Measurements from ENCODE around the gene SERP2.

SERP2 gene

GRCh38 chr13:44400736-44401135, 27.1 kb downstream of the SERP2 start:
- Histone ChIP-seq H3K36me3 (ENCODE audit: control insufficient read depth, insufficient read depth, low read length) (no peaks in the 10 kb centered on the region), H3K27me3 (replicated peaks; ENCODE audit: control insufficient read depth, insufficient read depth, low read length) (no peaks in the 10 kb centered on the region; the same call in 1 of the 2 replicates), H3K4me3 (replicated peaks; ENCODE audit: low read depth, low read length) (no peak overlapping the region)
- TF ChIP-seq CTCF (IDR thresholded peaks at IDR 0.05; ENCODE audit: insufficient read depth, low read length, poor library complexity, severe bottlenecking), result no peak
- DNase-seq (ENCODE audit: extremely low read depth, insufficient read length), result no peak

GRCh38 chr13:44401577-44401976, 28.0 kb downstream of the SERP2 start:
- TF ChIP-seq CTCF (IDR thresholded peaks at IDR 0.05; ENCODE audit: insufficient read depth, low read length, poor library complexity, severe bottlenecking), result no peak
- H3K4me3 ChIP-seq (replicated peaks; ENCODE audit: low read depth, low read length), result no peak overlapping the region
- no peaks in the 10 kb centered on the region; the same call in 1 of the 2 replicates for H3K27me3 ChIP-seq (replicated peaks; ENCODE audit: control insufficient read depth, insufficient read depth, low read length)
- DNase-seq (ENCODE audit: extremely low read depth, insufficient read length), result no peak
- H3K36me3 ChIP-seq (ENCODE audit: control insufficient read depth, insufficient read depth, low read length), result no peaks in the 10 kb centered on the region

DNA sequence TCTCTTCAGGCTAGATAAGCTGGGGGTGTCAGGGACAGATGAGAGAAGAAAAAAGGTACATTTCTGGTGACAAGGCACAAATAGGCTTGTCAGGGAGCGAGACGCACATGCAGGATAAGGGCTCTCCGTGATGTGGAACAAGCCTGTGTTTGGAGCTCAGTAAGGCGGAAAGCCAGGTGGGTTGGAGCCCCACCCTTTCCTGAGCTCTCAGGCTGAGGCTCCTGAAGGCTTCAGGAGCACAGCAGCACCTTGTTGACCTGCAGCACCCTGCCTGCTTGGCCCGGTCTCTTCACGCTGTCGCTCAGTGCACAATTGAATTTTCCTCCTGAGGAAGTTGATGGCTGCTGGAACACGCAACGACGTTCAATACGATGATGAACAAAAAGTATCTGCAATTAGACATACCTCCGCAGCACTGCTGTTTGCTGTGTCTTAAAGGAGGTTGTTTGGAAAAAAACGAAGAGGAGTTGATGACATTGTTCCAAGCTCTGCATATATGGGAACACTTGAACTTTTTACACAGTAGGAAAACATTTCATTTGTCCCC, 29.3 kb downstream of the SERP2 start:
- Histone ChIP-seq H3K27me3 (replicated peaks; ENCODE audit: control insufficient read depth, insufficient read depth, low read length) (no peaks in the 10 kb centered on the region; the same call in 1 of the 2 replicates), H3K36me3 (ENCODE audit: control insufficient read depth, insufficient read depth, low read length) (no peaks in the 10 kb centered on the region), H3K4me3 (replicated peaks; ENCODE audit: low read depth, low read length) (no peak overlapping the region)
- no peak for TF ChIP-seq CTCF (IDR thresholded peaks at IDR 0.05; ENCODE audit: insufficient read depth, low read length, poor library complexity, severe bottlenecking)
- no peak for DNase-seq (ENCODE audit: extremely low read depth, insufficient read length)

- Histone ChIP-seq H3K27me3 (replicated peaks; ENCODE audit: control insufficient read depth, insufficient read depth, low read length) (no peaks in the 10 kb centered on the region; the same call in 1 of the 2 replicates), H3K4me3 (replicated peaks; ENCODE audit: low read depth, low read length) (no peak overlapping the region), H3K36me3 (ENCODE audit: control insufficient read depth, insufficient read depth, low read length) (no peaks in the 10 kb centered on the region)
- no peak for DNase-seq (ENCODE audit: extremely low read depth, insufficient read length)
- TF ChIP-seq CTCF (IDR thresholded peaks at IDR 0.05; ENCODE audit: insufficient read depth, low read length, poor library complexity, severe bottlenecking), result no peak
Observed at GRCh38 chr13:44403461-44404056, 29.9 kb downstream of the SERP2 start.

- H3K36me3 ChIP-seq (ENCODE audit: control insufficient read depth, insufficient read depth, low read length), result no peaks in the 10 kb centered on the region
- no peak overlapping the region for H3K4me3 ChIP-seq (replicated peaks; ENCODE audit: low read depth, low read length)
- H3K27me3 ChIP-seq (replicated peaks; ENCODE audit: control insufficient read depth, insufficient read depth, low read length), result no peaks in the 10 kb centered on the region; the same call in 1 of the 2 replicates
- TF ChIP-seq CTCF (IDR thresholded peaks at IDR 0.05; ENCODE audit: insufficient read depth, low read length, poor library complexity, severe bottlenecking), result no peak
- DNase-seq (ENCODE audit: extremely low read depth, insufficient read length), result no peak
Observed at GRCh38 chr13:44404261-44405132, 30.9 kb downstream of the SERP2 start.
